ENCODE measurements around the gene GLIPR1L2. TPM values are rescaled to one million over a fixed set of nuclear protein-coding genes. Genes with fewer than 3 reads are reported as not detected.
"Not testable (repeated sequence)": the region's sequence is repeated elsewhere in the genome, so short reads cannot be mapped to it uniquely, and the experiment has no call there.

Gene GLIPR1L2
- total RNA-seq (2014; rRNA removed; shearing (Covaris generic)), result 0.13 TPM in 1 of 2 replicates, not detected in the other

DNA sequence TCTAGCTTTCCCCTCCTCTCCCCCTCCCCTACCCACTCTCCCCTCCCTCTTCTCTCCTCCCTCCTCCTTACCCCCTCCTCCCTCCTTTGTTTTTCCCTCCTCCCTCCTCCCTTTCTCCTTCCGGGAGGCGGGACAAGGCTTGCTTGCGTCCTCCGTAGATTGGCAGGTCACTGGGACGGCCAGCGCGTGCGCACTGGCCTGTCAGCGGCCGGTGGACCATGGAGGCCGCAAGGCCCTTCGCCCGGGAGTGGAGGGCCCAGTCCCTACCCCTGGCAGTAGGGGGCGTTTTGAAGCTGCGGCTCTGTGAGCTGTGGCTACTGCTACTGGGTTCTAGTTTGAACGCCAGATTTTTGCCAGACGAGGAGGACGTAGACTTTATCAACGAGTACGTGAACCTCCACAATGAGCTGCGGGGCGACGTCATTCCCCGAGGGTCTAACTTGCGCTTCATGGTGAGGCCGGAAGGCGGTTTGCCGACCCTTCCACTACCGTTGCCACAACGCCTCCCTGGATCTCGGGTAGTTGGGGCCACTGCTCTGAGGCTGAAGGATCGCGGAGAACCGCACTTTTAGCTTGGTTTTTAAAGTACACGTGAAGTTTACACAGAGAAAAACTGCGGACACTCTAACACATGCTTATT lies at the start of gene GLIPR1L2:
Gene GLIPR1L2 (plus strand): TSS at position 191 of the 640 bp plus-strand sequence. CDS start 28 bp downstream, at position 219.
- peaks cover 24% of the 10 kb centered on the region for H3K4me1 ChIP-seq (replicated peaks)
- peak within 1 kb of the TSS; percentile 70 for H3K27ac ChIP-seq
- H3K36me3 ChIP-seq, result no peaks in the 10 kb centered on the region
- H3K9me3 ChIP-seq (replicated peaks), result no peaks in the 10 kb centered on the region
- no peaks in the 10 kb centered on the region for H3K27me3 ChIP-seq (replicated peaks)
- H3K4me3 ChIP-seq, result peak within 1 kb of the TSS; percentile 42
- DNase-seq (ENCODE audit: low read depth in 1 of 2, low spot score in 2 of 2), result peak; percentile 94 to 96

DNA sequence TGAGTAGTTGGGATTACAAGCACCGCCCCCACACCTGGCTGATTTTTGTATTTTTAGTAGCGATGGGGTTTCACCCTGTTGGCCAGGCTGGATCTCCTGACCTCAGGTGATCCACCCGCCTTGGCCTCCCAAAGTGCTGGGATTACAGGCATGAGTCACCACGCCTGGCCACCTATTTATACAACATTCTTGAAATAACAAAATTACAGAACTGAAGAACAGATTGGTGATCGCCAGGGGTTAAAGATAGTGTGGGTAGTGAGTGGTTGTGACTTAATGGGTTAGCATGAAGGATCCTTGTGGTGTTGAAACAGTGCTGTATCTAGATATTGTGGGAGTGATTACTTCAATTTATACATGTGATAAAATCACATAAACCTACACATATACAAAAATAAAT lies 49.0 kb upstream of the GLIPR1L2 start:
- H3K36me3 ChIP-seq, result no peaks in the 10 kb centered on the region
- H3K4me1 ChIP-seq (replicated peaks), result no peaks in the 10 kb centered on the region
- no peak overlapping the region for H3K27ac ChIP-seq
- no peaks in the 10 kb centered on the region for H3K27me3 ChIP-seq (replicated peaks)
- no peak overlapping the region for H3K4me3 ChIP-seq
- DNase-seq (ENCODE audit: low read depth in 1 of 2, low spot score in 2 of 2), result no peak
- H3K9me3 ChIP-seq (replicated peaks), result no peaks in the 10 kb centered on the region

DNA sequence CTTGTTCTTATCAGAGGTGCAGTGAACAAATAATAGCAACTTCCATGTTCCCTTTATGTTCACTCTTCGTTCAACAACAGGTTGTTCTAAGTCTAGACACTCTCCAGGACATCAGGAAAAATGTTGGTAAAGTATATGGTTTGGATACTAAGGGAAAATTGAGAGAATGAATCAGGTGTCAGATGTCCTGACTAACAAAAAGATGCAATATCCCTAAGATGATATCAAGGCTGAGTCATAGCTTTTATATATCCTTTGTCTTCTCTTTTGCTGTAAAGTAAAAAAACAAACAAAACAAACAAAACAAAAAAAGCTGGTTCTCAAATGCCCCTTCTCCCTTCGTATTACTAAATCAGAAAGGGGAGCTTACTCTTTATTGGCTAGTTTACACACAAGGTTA lies 45.4 kb upstream of the GLIPR1L2 start:
- no peaks in the 10 kb centered on the region for H3K36me3 ChIP-seq
- no peaks in the 10 kb centered on the region for H3K4me1 ChIP-seq (replicated peaks)
- no peak overlapping the region for H3K4me3 ChIP-seq
- H3K9me3 ChIP-seq (replicated peaks), result no peaks in the 10 kb centered on the region
- no peak for DNase-seq (ENCODE audit: low read depth in 1 of 2, low spot score in 2 of 2)
- no peak overlapping the region for H3K27ac ChIP-seq
- H3K27me3 ChIP-seq (replicated peaks), result no peaks in the 10 kb centered on the region

DNA sequence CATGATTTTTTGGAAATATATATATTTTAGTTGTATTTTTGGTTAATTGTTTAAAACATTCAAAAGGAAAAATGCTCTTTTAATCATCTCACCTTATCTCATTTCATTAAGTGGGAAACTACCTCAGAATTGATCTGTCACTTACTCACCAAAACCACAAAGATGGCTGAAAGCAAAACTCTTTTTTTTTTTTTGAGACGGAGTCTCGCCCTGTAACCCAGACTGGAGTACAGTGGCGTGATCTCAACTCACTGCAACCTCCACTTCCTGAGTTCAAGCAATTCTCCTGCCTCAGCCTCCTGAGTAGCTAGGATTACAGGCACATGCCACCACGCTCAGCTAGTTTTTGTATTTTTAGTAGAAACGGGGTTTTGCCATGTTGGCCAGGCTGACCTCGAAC lies 44.7 kb upstream of the GLIPR1L2 start:
- not testable (repeated sequence) for DNase-seq (ENCODE audit: low read depth in 1 of 2, low spot score in 2 of 2); H3K4me3 ChIP-seq; H3K27me3 ChIP-seq (replicated peaks); H3K9me3 ChIP-seq (replicated peaks); H3K4me1 ChIP-seq (replicated peaks); H3K36me3 ChIP-seq; H3K27ac ChIP-seq

DNA sequence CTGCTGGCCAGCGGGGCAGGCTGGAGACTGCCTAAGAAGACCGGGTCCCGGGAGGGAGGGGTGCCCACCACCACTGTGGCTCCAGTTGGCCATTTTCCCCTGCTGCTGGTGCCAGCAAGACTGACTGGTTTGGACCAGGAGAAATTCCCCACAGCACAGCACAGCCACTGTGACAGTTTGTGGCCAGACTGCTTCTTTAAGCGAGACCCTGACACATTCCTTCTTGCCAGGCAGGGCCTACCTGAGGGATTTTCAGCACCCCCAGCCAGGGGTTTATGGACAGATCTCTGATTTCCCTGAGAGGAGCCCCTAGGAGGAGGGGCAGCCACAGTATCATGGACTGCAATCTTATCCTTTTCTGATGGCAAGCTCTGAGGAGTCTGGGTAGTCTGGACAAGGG lies 40.9 kb upstream of the GLIPR1L2 start:
- Histone ChIP-seq H3K4me1 (replicated peaks) (no peaks in the 10 kb centered on the region), H3K4me3 (no peak overlapping the region), H3K36me3 (no peaks in the 10 kb centered on the region), H3K27ac (no peak overlapping the region), H3K27me3 (replicated peaks) (no peaks in the 10 kb centered on the region), H3K9me3 (replicated peaks) (no peaks in the 10 kb centered on the region)
- DNase-seq (ENCODE audit: low read depth in 1 of 2, low spot score in 2 of 2), result no peak

DNA sequence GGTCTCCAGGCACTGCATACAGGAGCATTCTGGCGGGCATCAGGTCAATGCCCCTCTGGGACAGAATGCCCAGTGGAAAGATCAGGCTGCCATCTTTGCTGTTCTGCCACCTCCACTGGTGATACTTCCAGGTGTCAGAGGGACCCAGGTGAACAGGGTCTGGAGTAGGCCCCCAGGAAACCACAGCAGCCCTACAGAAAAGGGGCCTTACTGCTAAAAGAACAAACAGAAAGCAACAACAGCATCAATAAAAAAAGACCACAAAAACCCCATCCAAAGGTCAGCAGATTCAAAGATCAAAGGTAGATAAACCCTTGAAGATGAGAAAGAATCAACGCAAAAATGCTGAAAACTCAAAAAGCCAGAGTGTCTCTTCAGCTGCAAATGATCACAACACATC lies 40.5 kb upstream of the GLIPR1L2 start:
- Histone ChIP-seq H3K27me3 (replicated peaks) (no peaks in the 10 kb centered on the region), H3K4me1 (replicated peaks) (no peaks in the 10 kb centered on the region), H3K27ac (no peak overlapping the region), H3K9me3 (replicated peaks) (no peaks in the 10 kb centered on the region), H3K36me3 (no peaks in the 10 kb centered on the region), H3K4me3 (no peak overlapping the region)
- DNase-seq (ENCODE audit: low read depth in 1 of 2, low spot score in 2 of 2), result no peak

DNA sequence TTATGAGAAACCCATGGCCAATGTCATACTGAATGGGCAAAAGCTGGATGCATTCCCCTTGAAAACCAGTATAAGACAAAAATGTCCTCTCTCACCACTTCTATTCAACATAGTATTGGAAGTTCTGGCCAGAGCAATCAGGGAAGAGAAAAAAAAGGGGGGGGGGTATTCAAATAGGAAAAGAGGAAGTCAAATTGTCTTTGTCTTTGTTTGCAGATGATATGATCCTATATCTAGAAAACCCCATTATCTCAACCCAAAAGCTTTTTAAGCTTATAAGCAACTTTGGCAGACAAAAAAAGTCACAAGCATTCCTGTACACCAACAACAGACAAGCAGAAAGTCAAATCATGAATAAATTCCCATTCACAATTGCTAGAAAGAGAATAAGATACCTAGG lies 36.9 kb upstream of the GLIPR1L2 start:
- no peak for DNase-seq (ENCODE audit: low read depth in 1 of 2, low spot score in 2 of 2)
- Histone ChIP-seq H3K36me3 (no peaks in the 10 kb centered on the region), H3K27me3 (replicated peaks) (no peaks in the 10 kb centered on the region), H3K4me3 (no peak overlapping the region), H3K4me1 (replicated peaks) (no peaks in the 10 kb centered on the region), H3K9me3 (replicated peaks) (no peaks in the 10 kb centered on the region), H3K27ac (no peak overlapping the region)

DNA sequence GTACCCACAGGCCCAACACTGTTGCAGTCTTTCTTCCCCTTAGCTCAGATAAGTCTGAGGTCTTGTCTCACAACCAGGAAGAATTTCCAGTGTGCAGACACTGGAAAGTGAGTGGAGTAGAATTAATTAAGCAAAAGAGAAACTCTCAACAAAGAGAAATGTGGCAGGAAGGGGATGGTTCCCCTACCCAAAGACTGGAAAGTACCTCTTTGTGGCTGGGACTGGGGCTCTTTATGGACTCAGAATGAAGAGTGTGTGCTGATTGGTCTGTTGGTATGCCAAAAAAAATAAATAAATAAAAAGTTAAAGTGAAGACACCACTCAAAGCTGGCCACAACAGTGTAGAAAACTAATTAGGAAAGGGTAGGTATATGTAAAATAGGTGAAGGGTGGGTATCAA lies 30.0 kb upstream of the GLIPR1L2 start:
- Histone ChIP-seq H3K36me3 (no peaks in the 10 kb centered on the region), H3K9me3 (replicated peaks) (no peaks in the 10 kb centered on the region), H3K4me3 (no peak overlapping the region), H3K27me3 (replicated peaks) (no peaks in the 10 kb centered on the region), H3K27ac (no peak overlapping the region), H3K4me1 (replicated peaks) (no peaks in the 10 kb centered on the region)
- no peak for DNase-seq (ENCODE audit: low read depth in 1 of 2, low spot score in 2 of 2)

DNA sequence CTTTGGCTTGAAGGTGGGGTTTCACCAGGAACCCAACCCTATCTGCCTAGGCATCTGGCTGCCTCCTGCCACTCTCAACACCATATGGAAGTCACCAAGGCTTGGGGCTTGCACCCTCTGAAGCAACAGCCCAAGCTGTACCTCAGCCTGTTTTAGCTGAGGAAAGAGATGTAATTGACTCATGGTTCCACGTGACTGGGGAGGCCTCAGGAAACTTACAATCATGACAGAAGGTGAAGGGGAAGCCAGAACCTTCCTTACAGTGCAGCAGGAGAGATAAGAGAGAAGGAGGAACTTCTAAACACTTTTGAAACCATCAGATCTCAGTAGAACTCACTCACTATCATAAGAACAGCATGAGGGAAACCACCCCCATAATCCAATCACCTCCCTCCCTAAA lies 29.5 kb upstream of the GLIPR1L2 start:
- Histone ChIP-seq H3K36me3 (no peaks in the 10 kb centered on the region), H3K4me1 (replicated peaks) (no peaks in the 10 kb centered on the region), H3K9me3 (replicated peaks) (no peaks in the 10 kb centered on the region), H3K27ac (no peak overlapping the region), H3K27me3 (replicated peaks) (no peaks in the 10 kb centered on the region), H3K4me3 (no peak overlapping the region)
- no peak for DNase-seq (ENCODE audit: low read depth in 1 of 2, low spot score in 2 of 2)

DNA sequence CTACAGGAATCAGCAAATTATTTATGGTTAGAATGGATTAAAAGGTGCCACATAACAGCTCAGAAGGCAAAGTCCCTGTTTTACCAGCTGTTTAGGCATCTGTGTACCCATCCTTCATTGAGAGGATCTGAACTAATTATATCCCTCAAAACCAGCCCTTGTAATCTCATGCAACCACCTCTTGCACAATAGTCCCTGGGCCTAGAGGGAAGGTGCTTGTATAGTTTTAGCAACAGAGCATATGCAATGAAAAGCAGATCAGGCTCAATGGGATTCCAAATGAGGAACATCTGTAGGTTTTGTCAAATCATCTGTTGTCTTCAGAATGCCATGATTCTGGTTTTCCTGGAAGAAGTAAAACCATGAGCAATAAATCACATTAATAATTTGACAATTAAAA lies 26.0 kb upstream of the GLIPR1L2 start:
- Histone ChIP-seq H3K36me3 (no peaks in the 10 kb centered on the region), H3K27me3 (replicated peaks) (no peaks in the 10 kb centered on the region), H3K27ac (no peak overlapping the region), H3K4me3 (no peak overlapping the region), H3K9me3 (replicated peaks) (no peaks in the 10 kb centered on the region), H3K4me1 (replicated peaks) (no peaks in the 10 kb centered on the region)
- DNase-seq (ENCODE audit: low read depth in 1 of 2, low spot score in 2 of 2), result no peak

DNA sequence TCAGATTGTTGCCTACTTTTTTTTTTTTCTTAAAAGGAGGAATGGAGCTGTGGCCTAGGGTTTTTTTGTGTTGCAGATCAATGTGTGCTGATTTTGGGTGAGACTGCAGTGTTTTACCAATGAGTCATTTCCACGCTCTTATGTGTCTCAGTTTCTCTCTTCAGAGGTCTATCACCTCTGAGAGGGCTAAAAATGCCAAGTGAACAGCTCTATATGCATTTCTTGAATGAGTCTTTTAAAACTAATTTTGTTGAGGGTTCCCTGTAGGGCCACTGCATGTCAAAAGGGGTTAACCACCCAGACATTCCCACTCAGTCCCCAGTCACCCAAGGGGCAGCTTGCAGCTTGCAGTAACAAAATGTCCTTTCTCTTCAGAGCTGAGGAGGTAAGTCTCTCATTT lies 24.3 kb upstream of the GLIPR1L2 start:
- Histone ChIP-seq H3K27me3 (replicated peaks) (no peaks in the 10 kb centered on the region), H3K4me1 (replicated peaks) (no peaks in the 10 kb centered on the region), H3K36me3 (no peaks in the 10 kb centered on the region), H3K9me3 (replicated peaks) (no peaks in the 10 kb centered on the region), H3K4me3 (no peak overlapping the region), H3K27ac (no peak overlapping the region)
- no peak for DNase-seq (ENCODE audit: low read depth in 1 of 2, low spot score in 2 of 2)

DNA sequence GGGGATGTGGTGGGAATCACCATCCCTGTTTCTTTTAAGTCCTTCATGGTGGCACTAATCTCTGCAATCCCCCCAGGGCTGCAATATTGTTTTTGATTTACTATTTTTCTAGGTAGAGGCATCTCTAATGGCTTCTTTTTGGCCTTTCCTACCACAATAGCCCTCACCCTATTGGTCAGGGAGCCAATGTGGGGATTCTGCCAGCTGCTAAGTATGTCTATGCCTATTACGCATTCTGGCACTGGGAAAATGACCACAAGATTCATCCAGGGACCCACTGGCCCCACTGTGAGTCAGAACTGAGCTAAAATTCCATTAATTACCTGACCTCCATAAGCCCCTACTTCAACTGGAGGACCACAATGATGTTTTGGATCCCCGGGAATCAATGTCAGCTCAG lies 15.9 kb upstream of the GLIPR1L2 start:
- Histone ChIP-seq H3K4me3 (no peak overlapping the region), H3K4me1 (replicated peaks) (no peaks in the 10 kb centered on the region), H3K9me3 (replicated peaks) (no peaks in the 10 kb centered on the region), H3K27me3 (replicated peaks) (no peaks in the 10 kb centered on the region), H3K36me3 (no peaks in the 10 kb centered on the region), H3K27ac (no peak overlapping the region)
- DNase-seq (ENCODE audit: low read depth in 1 of 2, low spot score in 2 of 2), result no peak

DNA sequence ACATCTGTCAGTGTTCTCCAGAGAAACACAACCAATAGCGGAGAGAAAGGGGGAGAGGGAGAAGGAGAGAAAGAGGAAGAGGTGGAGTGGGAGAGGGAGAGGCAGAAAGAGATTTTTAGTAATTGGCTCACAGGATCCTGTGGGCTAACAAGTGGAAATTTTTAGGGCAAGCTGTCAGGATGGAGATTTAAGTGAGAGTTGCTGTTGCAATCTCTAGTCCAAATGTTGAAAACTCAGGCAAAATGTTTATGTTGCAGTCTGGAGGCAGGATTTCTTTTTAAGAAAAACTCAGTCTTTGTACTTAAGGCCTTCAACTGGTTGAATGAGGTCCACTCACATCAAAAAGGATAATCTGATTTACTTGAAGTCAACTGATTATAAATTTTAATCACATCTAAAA lies 12.5 kb upstream of the GLIPR1L2 start:
- no peak for DNase-seq (ENCODE audit: low read depth in 1 of 2, low spot score in 2 of 2)
- no peaks in the 10 kb centered on the region for H3K36me3 ChIP-seq
- H3K4me3 ChIP-seq, result no peak overlapping the region
- H3K27ac ChIP-seq, result no peak overlapping the region
- no peaks in the 10 kb centered on the region for H3K9me3 ChIP-seq (replicated peaks)
- H3K27me3 ChIP-seq (replicated peaks), result no peaks in the 10 kb centered on the region
- no peaks in the 10 kb centered on the region for H3K4me1 ChIP-seq (replicated peaks)

DNA sequence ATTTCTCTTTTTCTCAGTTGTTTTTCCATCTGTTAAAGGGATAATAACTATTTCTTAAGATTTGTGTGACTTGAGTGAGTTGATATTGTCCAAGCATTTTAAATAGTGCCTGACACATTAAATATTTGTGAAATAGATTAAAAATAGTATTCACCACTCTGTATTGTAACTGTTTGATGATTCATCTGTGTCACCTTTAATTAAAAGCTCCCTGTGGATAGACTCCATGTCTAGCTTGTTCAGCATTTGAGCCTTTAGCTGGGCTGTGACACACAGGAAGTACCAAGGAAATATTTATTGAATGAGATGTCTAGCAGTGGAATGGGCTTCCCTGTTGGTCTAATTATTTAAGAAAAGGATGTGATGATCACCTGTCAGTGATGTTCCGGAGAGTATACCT lies 1.8 kb upstream of the GLIPR1L2 start:
- H3K27ac ChIP-seq, result peak overlapping the region; percentile 1; the same call in 1 of the 2 replicates
- H3K4me3 ChIP-seq, result no peak overlapping the region
- no peaks in the 10 kb centered on the region for H3K36me3 ChIP-seq
- no peaks in the 10 kb centered on the region for H3K27me3 ChIP-seq (replicated peaks)
- H3K4me1 ChIP-seq (replicated peaks), result peaks cover 24% of the 10 kb centered on the region
- DNase-seq (ENCODE audit: low read depth in 1 of 2, low spot score in 2 of 2), result peak in 1 of 2 experiments; percentile 66
- no peaks in the 10 kb centered on the region for H3K9me3 ChIP-seq (replicated peaks)

DNA sequence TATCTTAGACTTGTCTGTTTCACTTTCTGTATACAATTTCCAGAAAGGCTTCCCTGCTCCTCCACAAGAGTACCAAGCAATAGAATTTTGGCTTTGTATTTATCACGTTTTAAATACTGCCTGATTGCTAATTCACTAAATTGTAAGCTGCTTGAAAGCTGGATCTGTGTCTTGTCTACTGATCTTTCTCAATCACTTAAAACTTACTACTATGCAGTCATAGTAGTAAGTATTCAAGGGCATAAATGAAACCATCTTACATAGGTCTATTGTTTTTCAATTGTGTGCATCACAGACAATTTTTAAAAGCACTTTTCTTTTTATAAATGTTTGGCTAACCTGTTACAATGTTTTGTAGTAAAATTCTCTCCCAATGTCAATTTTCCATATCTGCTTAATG lies 1.2 kb upstream of the GLIPR1L2 start:
- Histone ChIP-seq H3K4me3 (no peak overlapping the region), H3K4me1 (replicated peaks) (peaks cover 24% of the 10 kb centered on the region), H3K27ac (0 out of 2 replicates have a peak overlapping the region, but pooled peaks have one; percentile 4), H3K27me3 (replicated peaks) (no peaks in the 10 kb centered on the region), H3K9me3 (replicated peaks) (no peaks in the 10 kb centered on the region), H3K36me3 (no peaks in the 10 kb centered on the region)
- DNase-seq (ENCODE audit: low read depth in 1 of 2, low spot score in 2 of 2), result no peak

Data from SJSA1 (cell line).